AG04450 (cell line): ENCODE results near the gene MYBPC1. TPM values are rescaled to one million over a fixed set of nuclear protein-coding genes. Genes with fewer than 3 reads are reported as not detected.

Experiments used
- CTCF ChIA-PET: fragments of 300-600, 350-600 bp; formaldehyde crosslinking; extraction: SDS; loops from one replicate; lab custom pipeline; 2022; ENCODE audit warnings: antibody characterized with exemption, inconsistent platforms; lab: Charles Lee
- POLR2A ChIA-PET: fragments of 350-600 bp; formaldehyde crosslinking; extraction: SDS; loops from one replicate; lab custom pipeline; 2021; ENCODE audit warnings: antibody characterized with exemption, inconsistent platforms; lab: Yijun Ruan, JAX
- DNase-seq: peaks from one replicate; pipeline ENCODE4 v3.0.0-alpha.2; 2011; ENCODE audit warnings: low read depth, low spot score
- H3K27ac ChIP-seq: one replicate; pipeline ENCODE4 v1.5.1; 2012; ENCODE audit warnings: low read depth, low read length, control low read depth
- H3K27me3 ChIP-seq: one replicate; pipeline ENCODE4 v1.6.0; 2012; ENCODE audit warnings: low read length; ENCODE audit not compliant: control insufficient read depth, insufficient read depth
- H3K4me3 ChIP-seq: 2 replicates; pipeline ENCODE4 v1.5.1; 2011; ENCODE audit warnings: mild to moderate bottlenecking, low read depth, low read length, control low read depth
- H3K9me3 ChIP-seq: 2 replicates; pipeline ENCODE4 v1.5.1; 2012; ENCODE audit warnings: low read length; ENCODE audit not compliant: control insufficient read depth, insufficient read depth
- polyA plus RNA-seq: library from polyadenylated mRNA; depleted of rRNA; stranded (reverse); fragments of >200 nt; gene quantifications from 2 replicates; pipeline ENCODE4 v1.2.3, GENCODE V29; 2011
- TF ChIP-seq, protein P1 (sequence below): IDR thresholded peaks from 2 replicates; pipeline ENCODE4 v1.5.1; 2011; ENCODE audit warnings: low read depth, low read length, control low read depth, inconsistent platforms

Gene MYBPC1
- polyA plus RNA-seq, 1 experiment: not detected

DNA sequence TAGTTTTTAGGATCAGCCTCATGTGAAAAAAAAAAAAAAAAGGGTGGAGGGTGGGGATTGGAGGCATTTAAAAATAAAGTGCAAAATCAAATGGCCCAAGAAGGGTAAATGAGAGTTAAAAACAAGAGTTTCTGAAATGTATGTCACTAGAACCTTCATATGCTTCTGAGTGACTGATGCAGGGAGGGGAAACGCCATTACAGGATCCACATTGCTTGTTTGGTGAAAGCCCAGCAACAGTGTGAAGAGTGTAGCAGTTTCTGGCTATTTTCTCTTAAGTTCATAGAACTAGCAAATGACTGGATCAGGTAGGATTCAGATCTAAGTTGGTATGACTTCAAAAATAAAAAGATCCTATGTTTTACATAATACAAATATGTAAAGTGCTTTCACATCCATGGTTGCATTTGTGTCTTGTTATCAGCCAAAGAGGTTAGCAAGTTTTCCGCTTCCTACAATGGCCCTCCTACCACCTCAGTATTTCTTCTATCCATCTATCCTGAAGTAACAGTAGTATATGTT lies 105.6 kb downstream of the MYBPC1 start:
- no peak overlapping the region for H3K4me3 ChIP-seq
- H3K27ac ChIP-seq: no peak overlapping the region
- H3K9me3 ChIP-seq: no peaks in the 10 kb centered on the region; the same call in 1 of the 2 replicates
- POLR2A ChIA-PET: no interaction called here
- TF ChIP-seq, protein P1, sequence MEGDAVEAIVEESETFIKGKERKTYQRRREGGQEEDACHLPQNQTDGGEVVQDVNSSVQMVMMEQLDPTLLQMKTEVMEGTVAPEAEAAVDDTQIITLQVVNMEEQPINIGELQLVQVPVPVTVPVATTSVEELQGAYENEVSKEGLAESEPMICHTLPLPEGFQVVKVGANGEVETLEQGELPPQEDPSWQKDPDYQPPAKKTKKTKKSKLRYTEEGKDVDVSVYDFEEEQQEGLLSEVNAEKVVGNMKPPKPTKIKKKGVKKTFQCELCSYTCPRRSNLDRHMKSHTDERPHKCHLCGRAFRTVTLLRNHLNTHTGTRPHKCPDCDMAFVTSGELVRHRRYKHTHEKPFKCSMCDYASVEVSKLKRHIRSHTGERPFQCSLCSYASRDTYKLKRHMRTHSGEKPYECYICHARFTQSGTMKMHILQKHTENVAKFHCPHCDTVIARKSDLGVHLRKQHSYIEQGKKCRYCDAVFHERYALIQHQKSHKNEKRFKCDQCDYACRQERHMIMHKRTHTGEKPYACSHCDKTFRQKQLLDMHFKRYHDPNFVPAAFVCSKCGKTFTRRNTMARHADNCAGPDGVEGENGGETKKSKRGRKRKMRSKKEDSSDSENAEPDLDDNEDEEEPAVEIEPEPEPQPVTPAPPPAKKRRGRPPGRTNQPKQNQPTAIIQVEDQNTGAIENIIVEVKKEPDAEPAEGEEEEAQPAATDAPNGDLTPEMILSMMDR: no peak
- CTCF ChIA-PET: interaction anchor here (0.7 to 0.9 kb wide), 2 partner anchors 124 to 660 kb away, joined by 3 read pairs; no protein-coding TSS in a partner anchor
- DNase-seq: no peak
- H3K27me3 ChIP-seq: no peaks in the 10 kb centered on the region

DNA sequence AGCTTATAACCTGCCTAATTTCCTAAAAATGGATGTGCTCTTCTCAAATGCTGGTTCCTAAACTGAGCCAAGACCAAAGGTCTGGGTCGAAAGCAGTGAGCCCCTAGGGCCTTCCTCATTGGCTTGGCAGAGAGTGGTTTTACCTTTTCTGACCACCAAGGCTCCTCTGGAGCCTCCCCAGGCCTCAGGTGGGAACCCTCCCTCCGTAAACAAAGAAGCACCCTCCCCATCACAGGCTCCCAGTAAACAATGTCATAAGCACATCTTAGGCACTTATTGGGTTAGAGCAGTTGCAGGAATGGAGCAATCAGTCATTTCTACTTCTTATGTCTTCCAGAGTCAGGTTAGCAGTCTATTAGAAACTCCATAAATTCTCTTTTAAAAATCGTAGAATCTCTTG lies 108.7 kb downstream of the MYBPC1 start:
- no peaks in the 10 kb centered on the region for H3K9me3 ChIP-seq
- CTCF ChIA-PET: no interaction called here
- H3K4me3 ChIP-seq: no peak overlapping the region
- H3K27me3 ChIP-seq: no peaks in the 10 kb centered on the region
- DNase-seq: no peak
- TF ChIP-seq, protein P1: no peak
- POLR2A ChIA-PET: no interaction called here
- no peak overlapping the region for H3K27ac ChIP-seq

DNA sequence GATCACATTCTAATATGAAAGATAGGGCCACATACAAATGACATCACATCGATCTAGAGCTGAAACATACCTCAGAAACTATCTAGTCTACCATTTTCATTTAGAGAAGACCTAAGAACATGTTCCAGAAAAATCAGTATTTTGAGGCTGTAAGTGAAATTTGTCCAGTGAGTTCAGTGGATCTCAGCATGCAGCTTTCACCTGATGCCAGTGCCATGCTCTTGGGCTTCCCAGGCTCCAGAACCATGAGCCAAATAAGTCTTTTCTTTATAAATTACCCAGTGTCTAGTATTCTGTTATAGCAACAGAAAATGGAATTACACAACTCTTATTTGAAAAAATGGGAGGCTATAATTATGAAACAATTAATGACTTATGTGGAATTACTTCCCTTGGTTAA lies 111.6 kb downstream of the MYBPC1 start:
- POLR2A ChIA-PET: no interaction called here
- no peaks in the 10 kb centered on the region for H3K9me3 ChIP-seq
- TF ChIP-seq, protein P1: no peak
- H3K4me3 ChIP-seq: no peak overlapping the region
- no peak for DNase-seq
- H3K27me3 ChIP-seq: no peaks in the 10 kb centered on the region
- CTCF ChIA-PET: no interaction called here
- no peak overlapping the region for H3K27ac ChIP-seq

DNA sequence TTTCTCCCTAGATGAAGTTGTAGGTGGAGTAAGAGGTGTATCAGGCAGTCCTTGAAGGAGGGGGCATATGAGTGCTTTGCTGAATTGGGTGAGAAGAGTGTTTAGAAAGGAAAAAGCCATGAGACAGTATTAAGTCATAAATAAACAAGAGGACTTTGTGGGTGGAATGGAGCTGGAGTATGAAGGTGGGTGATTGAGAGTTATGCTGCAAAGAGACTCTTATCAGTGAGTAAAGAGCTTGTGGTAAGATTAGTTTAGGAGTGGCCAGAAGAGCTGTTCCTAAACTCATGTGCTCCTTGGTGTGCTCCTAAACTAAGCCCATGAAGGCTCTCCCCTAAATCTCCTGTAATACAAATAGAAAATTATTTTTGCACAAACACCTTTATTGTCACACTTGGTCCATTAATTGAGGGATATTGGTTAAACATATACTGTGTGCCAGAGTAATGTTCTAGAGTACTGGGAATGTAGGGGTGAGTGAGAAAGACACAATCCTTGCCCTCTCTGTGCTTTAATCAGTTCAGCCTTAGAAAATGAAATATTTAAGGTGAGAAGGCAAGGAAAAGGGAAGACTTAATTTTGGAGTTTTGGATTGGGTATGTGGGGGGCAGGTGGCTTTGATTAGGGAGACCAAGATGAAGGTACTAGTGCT lies 112.5 kb downstream of the MYBPC1 start:
- ChIA-PET POLR2A (no interaction called here), CTCF (no interaction called here)
- Histone ChIP-seq H3K27ac (no peak overlapping the region), H3K4me3 (no peak overlapping the region), H3K9me3 (no peaks in the 10 kb centered on the region), H3K27me3 (no peaks in the 10 kb centered on the region)
- DNase-seq: no peak
- TF ChIP-seq, protein P1: no peak

DNA sequence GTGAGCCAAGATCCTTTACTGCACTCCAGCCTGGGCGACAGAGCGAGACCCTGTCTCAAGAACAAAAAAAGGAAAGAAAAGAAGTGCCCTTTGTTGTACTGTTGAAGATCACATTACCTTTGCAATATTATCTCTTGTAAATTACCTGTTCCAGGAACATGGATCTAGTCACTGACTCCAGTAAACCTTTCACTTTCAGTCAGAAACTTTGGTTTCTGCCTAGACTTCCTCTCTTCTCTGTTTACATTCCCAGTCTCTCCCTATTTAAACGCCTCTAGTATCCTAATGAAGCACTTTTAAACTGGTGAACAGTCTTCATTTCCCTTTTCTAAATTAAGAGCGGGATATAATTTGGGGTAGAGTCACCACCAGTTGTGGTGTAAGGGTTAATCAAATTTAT lies 115.5 kb downstream of the MYBPC1 start:
- no peak overlapping the region for H3K4me3 ChIP-seq
- POLR2A ChIA-PET: no interaction called here
- CTCF ChIA-PET: no interaction called here
- no peaks in the 10 kb centered on the region for H3K27me3 ChIP-seq
- H3K9me3 ChIP-seq: no peaks in the 10 kb centered on the region
- H3K27ac ChIP-seq: no peak overlapping the region
- DNase-seq: no peak
- TF ChIP-seq, protein P1: no peak
